ENCODE data around the gene IQSEC3. TPM values are rescaled to one million over a fixed set of nuclear protein-coding genes. Genes with fewer than 3 reads are reported as not detected.
A peak's percentile ranks its signal among the peaks of the same experiment; 100 is the strongest.

The IQSEC3 gene
- total and polyA plus RNA-seq, 11 donors: 0.29 to 3.2 (median 1.5) TPM

- intact Hi-C loops (cut with DNase I): no loop called here
- no peak overlapping the region for H3K4me3 ChIP-seq
- H3K4me1 ChIP-seq: no peaks in the 10 kb centered on the region
- TF ChIP-seq CTCF (IDR thresholded peaks at IDR 0.05) (no peak), POLR2A (IDR thresholded peaks at IDR 0.05) (no peak)
- H3K36me3 ChIP-seq: peaks cover 0 to 3% (median 0%) of the 10 kb centered on the region in 9 donors
- H3K27ac ChIP-seq: no peak overlapping the region
- WGBS, 4 donors: 89 to 95% (median 91%) methylated on average over 10 to 12 of the region's 12 CpGs
- no peak for DNase-seq
- H3K27me3 ChIP-seq: no peaks in the 10 kb centered on the region
- no peaks in the 10 kb centered on the region for H3K9me3 ChIP-seq
- ATAC-seq: no peak
Measured at GRCh38 chr12:157644-158043, 91.1 kb downstream of the IQSEC3 start.

GRCh38 chr12:159156-159782 is 92.7 kb downstream of the IQSEC3 start:
- ATAC-seq: no peak

GRCh38 chr12:160858-161257 is 94.3 kb downstream of the IQSEC3 start:
- DNase-seq: no peak
- no peak overlapping the region for H3K4me3 ChIP-seq
- H3K27ac ChIP-seq: no peak overlapping the region
- intact Hi-C loops (cut with DNase I): no loop called here
- WGBS, 4 donors: 74 to 82% (median 82%) methylated on average over 9 of the region's 9 CpGs
- peaks cover 0 to 12% (median 0%) of the 10 kb centered on the region in 9 donors for H3K36me3 ChIP-seq
- TF ChIP-seq CTCF (IDR thresholded peaks at IDR 0.05) (no peak), POLR2A (IDR thresholded peaks at IDR 0.05) (no peak)
- no peaks in the 10 kb centered on the region for H3K27me3 ChIP-seq
- no peak for ATAC-seq
- H3K4me1 ChIP-seq: no peaks in the 10 kb centered on the region
- no peaks in the 10 kb centered on the region for H3K9me3 ChIP-seq

More at GRCh38 chr12:159156-159782, 92.7 kb downstream of the IQSEC3 start:
- H3K4me1 ChIP-seq: no peaks in the 10 kb centered on the region
- H3K27ac ChIP-seq: no peak overlapping the region
- TF ChIP-seq CTCF (IDR thresholded peaks at IDR 0.05): no peak
- no peak for TF ChIP-seq POLR2A (IDR thresholded peaks at IDR 0.05)
- no peaks in the 10 kb centered on the region for H3K27me3 ChIP-seq
- no peak overlapping the region for H3K4me3 ChIP-seq
- DNase-seq: peak in 1 of 5 donors; percentile 37
- H3K9me3 ChIP-seq: no peaks in the 10 kb centered on the region
- H3K36me3 ChIP-seq: peaks cover 0 to 3% (median 0%) of the 10 kb centered on the region in 9 donors
- 72 to 86% (median 79%) methylated on average over 7 of the region's 7 CpGs for WGBS, 4 donors
- intact Hi-C loops (cut with DNase I): no loop called here

- H3K4me3 ChIP-seq: no peak overlapping the region
- H3K27ac ChIP-seq: no peak overlapping the region
- ATAC-seq (no peak), DNase-seq (peak in 1 of 5 donors; percentile 40)
- no peaks in the 10 kb centered on the region for H3K27me3 ChIP-seq
- WGBS, 4 donors: 87 to 97% (median 90%) methylated on average over 8 of the region's 8 CpGs
- TF ChIP-seq CTCF (IDR thresholded peaks at IDR 0.05): no peak
- no peak for TF ChIP-seq POLR2A (IDR thresholded peaks at IDR 0.05)
- peaks cover 0 to 8% (median 0%) of the 10 kb centered on the region in 12 donors for H3K4me1 ChIP-seq
- intact Hi-C loops (cut with DNase I): no loop called here
- H3K9me3 ChIP-seq: no peaks in the 10 kb centered on the region
- H3K36me3 ChIP-seq: peaks cover 0 to 17% (median 0%) of the 10 kb centered on the region in 9 donors
Measured at GRCh38 chr12:161823-162222, 95.3 kb downstream of the IQSEC3 start.

All from heart left ventricle (tissue), 16 donors.